GM21723 (cell line): ENCODE results near the gene CYP11A1.

ENCODE experiments used
- ATAC-seq: cut with Tn5 transposase; IDR thresholded peaks from one replicate; pipeline ENCODE4 v1.9.1; 2021; ENCODE audit warnings: mild to moderate bottlenecking, moderate library complexity; ENCODE audit not compliant: unreplicated experiment

The CYP11A1 gene

GRCh38 chr15:74306781-74307217 lies 60.6 kb downstream of the CYP11A1 start:
- ATAC-seq = no peak

GRCh38 chr15:74305687-74306086 lies 61.8 kb downstream of the CYP11A1 start:
- no peak for ATAC-seq

GRCh38 chr15:74304431-74304830 lies 63.0 kb downstream of the CYP11A1 start:
- ATAC-seq = no peak

GRCh38 chr15:74303741-74304309 lies 63.6 kb downstream of the CYP11A1 start:
- no peak for ATAC-seq

- no peak for ATAC-seq
These were observed 64.6 kb downstream of the CYP11A1 start for GRCh38 chr15:74302821-74303359.

GRCh38 chr15:74301583-74302361 lies 65.7 kb downstream of the CYP11A1 start:
- ATAC-seq = no peak

- no peak for ATAC-seq
These were observed 67.2 kb downstream of the CYP11A1 start for GRCh38 chr15:74300057-74300795.

GRCh38 chr15:74297887-74298286 lies 69.6 kb downstream of the CYP11A1 start:
- ATAC-seq = no peak

GRCh38 chr15:74295800-74296199 lies 71.6 kb downstream of the CYP11A1 start:
- no peak for ATAC-seq

- no peak for ATAC-seq
These were observed 73.4 kb downstream of the CYP11A1 start for GRCh38 chr15:74294010-74294409.

- no peak for ATAC-seq
These were observed 74.2 kb downstream of the CYP11A1 start for GRCh38 chr15:74293021-74293810.

- no peak for ATAC-seq
These were observed 76.1 kb downstream of the CYP11A1 start for GRCh38 chr15:74291101-74292071.

- ATAC-seq = no peak
These were observed 76.8 kb downstream of the CYP11A1 start for GRCh38 chr15:74290645-74291044.

- ATAC-seq = no peak
These were observed 77.8 kb downstream of the CYP11A1 start for GRCh38 chr15:74289671-74290070.
